DMS153 (cell line): ENCODE data around the gene ITGB6.

Experiments used
- DNase-seq: peaks from one replicate; lab custom pipeline; 2025; lab: John Stamatoyannopoulos, UW

ITGB6 gene

DNA sequence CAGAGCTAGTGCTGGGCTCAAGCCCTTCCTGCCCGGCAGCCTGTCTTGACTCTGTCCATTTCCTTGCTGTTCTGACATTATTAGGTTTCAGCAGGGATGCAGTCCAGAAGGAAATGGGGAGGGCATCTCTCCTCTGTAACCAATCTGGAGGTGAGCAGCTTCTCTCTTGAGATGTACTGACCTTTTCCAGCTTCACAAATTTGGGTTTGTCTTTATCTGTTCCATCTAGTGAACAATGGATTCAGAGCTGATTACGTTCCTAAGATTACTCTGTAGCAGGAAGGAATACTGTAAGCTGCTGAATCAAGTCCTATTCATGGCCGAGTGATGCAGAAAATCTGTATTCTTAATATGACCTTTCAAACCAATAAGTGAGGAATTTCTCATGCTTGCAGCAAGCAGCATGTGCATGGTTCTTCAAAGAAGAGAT is 148.7 kb downstream of the ITGB6 start:
- DNase-seq, result no peak

GRCh38 chr2:160050147-160050546 is 149.9 kb downstream of the ITGB6 start:
- DNase-seq, result no peak
